Measurements from ENCODE around the gene RPSA.
A peak's percentile ranks its signal among the peaks of the same experiment; 100 is the strongest.
"Not testable (repeated sequence)": the region's sequence is repeated elsewhere in the genome, so short reads cannot be mapped to it uniquely, and the experiment has no call there.

RPSA gene

DNA sequence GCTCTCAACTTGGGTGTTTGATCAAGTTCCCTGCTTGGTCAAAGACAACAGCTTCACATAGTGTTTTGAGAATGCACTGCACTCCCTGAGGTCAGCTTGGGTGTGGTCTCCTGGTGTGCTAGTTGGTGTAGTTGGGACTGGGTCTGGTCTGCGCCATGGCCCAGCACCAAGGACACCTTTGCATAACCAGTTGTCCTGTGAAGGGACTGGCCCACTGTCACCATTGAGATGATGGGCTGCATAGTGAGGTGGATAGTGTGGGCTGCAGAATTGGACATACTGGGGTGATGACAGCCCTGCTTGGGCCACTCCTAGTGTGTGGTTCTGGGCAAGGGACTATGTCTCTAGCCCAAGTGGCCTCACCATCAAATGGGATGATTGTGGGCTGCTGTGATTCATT, 9.5 kb downstream of the RPSA start:
- H3K9me3 ChIP-seq (ENCODE audit: control insufficient read depth, low read length): no peaks in the 10 kb centered on the region
- peaks cover 17% of the 10 kb centered on the region for H3K4me1 ChIP-seq
- H2AFZ ChIP-seq: no peak overlapping the region
- TF ChIP-seq, protein P1, sequence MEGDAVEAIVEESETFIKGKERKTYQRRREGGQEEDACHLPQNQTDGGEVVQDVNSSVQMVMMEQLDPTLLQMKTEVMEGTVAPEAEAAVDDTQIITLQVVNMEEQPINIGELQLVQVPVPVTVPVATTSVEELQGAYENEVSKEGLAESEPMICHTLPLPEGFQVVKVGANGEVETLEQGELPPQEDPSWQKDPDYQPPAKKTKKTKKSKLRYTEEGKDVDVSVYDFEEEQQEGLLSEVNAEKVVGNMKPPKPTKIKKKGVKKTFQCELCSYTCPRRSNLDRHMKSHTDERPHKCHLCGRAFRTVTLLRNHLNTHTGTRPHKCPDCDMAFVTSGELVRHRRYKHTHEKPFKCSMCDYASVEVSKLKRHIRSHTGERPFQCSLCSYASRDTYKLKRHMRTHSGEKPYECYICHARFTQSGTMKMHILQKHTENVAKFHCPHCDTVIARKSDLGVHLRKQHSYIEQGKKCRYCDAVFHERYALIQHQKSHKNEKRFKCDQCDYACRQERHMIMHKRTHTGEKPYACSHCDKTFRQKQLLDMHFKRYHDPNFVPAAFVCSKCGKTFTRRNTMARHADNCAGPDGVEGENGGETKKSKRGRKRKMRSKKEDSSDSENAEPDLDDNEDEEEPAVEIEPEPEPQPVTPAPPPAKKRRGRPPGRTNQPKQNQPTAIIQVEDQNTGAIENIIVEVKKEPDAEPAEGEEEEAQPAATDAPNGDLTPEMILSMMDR (IDR thresholded peaks at IDR 0.05): no peak
- no peak overlapping the region for H3K9ac ChIP-seq
- no peaks in the 10 kb centered on the region for H3K79me2 ChIP-seq
- H3K27me3 ChIP-seq (ENCODE audit: control insufficient read depth, insufficient read depth, low read length): no peaks in the 10 kb centered on the region
- no peak overlapping the region for H3K4me2 ChIP-seq (ENCODE audit: low read length)
- H3K36me3 ChIP-seq (ENCODE audit: control insufficient read depth, insufficient read depth, low read length): no peaks in the 10 kb centered on the region
- no peak overlapping the region for H3K27ac ChIP-seq
- no peak overlapping the region for H3K4me3 ChIP-seq (ENCODE audit: low read depth, low read length)

DNA sequence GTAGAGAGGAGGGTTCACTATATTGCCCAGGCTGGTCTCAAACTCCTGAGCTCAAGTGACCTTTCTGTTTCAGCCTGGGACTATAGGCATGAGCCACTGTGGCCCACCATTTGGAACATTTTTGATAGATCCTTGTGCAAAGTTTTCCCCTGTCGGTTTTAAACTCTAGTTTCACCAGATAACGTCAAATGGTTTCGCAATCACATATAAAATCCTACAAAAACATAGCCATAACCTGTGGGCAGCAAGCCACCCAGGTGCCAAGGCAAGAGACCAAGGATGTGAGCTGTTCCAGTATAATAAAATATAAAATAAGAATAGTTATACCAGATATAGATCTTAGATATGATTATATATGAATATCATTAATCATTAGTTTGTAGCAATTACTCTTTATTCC, 10.5 kb downstream of the RPSA start:
- not testable (repeated sequence) for H3K9ac ChIP-seq; H3K4me2 ChIP-seq (ENCODE audit: low read length); H3K36me3 ChIP-seq (ENCODE audit: control insufficient read depth, insufficient read depth, low read length); H3K4me3 ChIP-seq (ENCODE audit: low read depth, low read length); H3K9me3 ChIP-seq (ENCODE audit: control insufficient read depth, low read length); H2AFZ ChIP-seq; H3K27me3 ChIP-seq (ENCODE audit: control insufficient read depth, insufficient read depth, low read length); H3K27ac ChIP-seq; H3K79me2 ChIP-seq
- peaks cover 17% of the 10 kb centered on the region for H3K4me1 ChIP-seq

DNA sequence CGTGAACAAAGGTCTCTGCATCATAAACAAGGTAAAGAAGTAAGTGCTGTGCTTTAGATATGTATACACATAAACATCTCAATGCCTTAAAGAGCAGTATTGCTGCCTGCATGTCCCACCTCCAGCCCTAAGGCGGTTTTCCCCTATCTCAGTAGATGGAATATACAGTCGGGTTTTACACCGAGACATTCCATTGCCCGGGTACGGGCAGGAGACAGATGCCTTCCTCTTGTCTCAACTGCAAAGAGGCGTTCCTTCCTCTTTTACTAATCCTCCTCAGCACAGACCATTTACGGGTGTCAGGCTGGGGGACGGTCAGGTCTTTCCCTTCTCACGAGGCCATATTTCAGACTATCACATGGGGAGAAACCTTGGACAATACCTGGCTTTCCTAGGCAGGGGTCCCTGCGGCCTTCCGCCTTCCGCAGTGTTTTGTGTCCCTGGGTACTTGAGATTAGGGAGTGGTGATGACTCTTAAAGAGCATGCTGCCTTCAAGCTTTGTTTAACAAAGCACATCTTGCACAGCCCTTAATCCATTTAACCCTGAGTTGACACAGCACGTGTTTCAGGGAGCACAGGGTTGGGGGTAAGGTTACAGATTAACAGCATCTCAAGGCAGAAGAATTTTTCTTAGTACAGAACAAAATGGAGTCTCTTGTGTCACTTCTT, 12.2 kb downstream of the RPSA start:
- not testable (repeated sequence) for H3K9me3 ChIP-seq (ENCODE audit: control insufficient read depth, low read length); H2AFZ ChIP-seq; H3K79me2 ChIP-seq; H3K4me2 ChIP-seq (ENCODE audit: low read length); H3K27me3 ChIP-seq (ENCODE audit: control insufficient read depth, insufficient read depth, low read length); H3K27ac ChIP-seq; H3K4me3 ChIP-seq (ENCODE audit: low read depth, low read length); H3K9ac ChIP-seq; H3K36me3 ChIP-seq (ENCODE audit: control insufficient read depth, insufficient read depth, low read length)
- H3K4me1 ChIP-seq: peaks cover 17% of the 10 kb centered on the region

DNA sequence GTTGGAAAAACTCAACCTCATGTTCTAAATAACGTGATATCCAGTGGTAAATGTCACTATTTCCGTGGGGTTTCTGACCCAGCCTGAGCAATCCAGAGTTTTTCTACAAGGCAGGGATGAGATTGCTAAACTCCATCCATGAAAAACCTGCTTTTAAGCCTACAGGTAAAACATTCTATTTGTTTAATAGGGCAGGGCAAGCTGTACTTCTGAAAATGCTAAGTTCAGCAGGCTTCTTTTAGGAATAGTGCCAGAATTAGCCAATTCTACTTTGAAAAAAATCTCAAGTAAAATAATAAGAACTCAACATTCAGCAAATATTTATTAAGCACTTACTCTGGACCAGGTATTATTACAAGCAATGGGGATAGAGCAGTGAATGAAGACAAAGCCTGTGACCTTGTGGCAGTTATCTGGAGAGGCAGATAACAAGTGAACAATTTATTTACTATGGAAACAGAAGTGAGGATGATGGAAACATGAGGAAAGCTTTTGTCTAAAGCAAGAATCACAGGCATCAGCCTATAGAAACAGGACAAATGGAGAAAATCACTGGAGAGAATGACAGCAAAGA, 13.3 kb downstream of the RPSA start:
- no peaks in the 10 kb centered on the region for H3K9me3 ChIP-seq (ENCODE audit: control insufficient read depth, low read length)
- peak overlapping the region; percentile 11 for H3K27ac ChIP-seq

DNA sequence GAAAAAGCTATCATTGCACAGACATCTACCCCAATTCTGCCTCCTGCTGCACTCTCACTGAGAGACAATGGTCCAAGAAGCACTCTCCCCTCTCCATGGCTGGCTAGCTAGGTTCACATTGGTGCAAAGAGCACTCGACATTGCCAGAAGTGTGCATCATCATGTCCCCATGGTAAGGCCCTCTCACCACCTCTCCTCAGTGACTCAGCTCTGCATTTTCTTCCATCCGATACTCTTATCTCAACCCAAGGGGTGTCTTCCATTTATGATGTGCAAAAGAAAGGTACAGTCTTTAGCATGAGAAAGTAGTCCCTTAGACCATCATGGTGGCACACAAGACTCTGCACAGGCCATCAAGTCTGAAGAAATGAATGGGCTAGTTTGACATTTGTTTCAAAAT, 14.0 kb downstream of the RPSA start:
- Histone ChIP-seq H3K4me3 (ENCODE audit: low read depth, low read length) (no peak overlapping the region), H3K9me3 (ENCODE audit: control insufficient read depth, low read length) (no peaks in the 10 kb centered on the region), H3K4me1 (peaks cover 17% of the 10 kb centered on the region), H3K9ac (no peak overlapping the region), H3K36me3 (ENCODE audit: control insufficient read depth, insufficient read depth, low read length) (no peaks in the 10 kb centered on the region), H3K27me3 (ENCODE audit: control insufficient read depth, insufficient read depth, low read length) (no peaks in the 10 kb centered on the region), H3K79me2 (no peaks in the 10 kb centered on the region), H3K4me2 (ENCODE audit: low read length) (no peak overlapping the region), H2AFZ (peak overlapping the region; percentile 41), H3K27ac (no peak overlapping the region)
- TF ChIP-seq, protein P1 (IDR thresholded peaks at IDR 0.05): no peak

More for the DNA sequence above, 13.3 kb downstream of the RPSA start:
- H2AFZ ChIP-seq: peak overlapping the region; percentile 41
- no peaks in the 10 kb centered on the region for H3K27me3 ChIP-seq (ENCODE audit: control insufficient read depth, insufficient read depth, low read length)
- no peak overlapping the region for H3K4me2 ChIP-seq (ENCODE audit: low read length)
- peaks cover 17% of the 10 kb centered on the region for H3K4me1 ChIP-seq
- no peak overlapping the region for H3K9ac ChIP-seq
- no peak overlapping the region for H3K4me3 ChIP-seq (ENCODE audit: low read depth, low read length)
- H3K36me3 ChIP-seq (ENCODE audit: control insufficient read depth, insufficient read depth, low read length): no peaks in the 10 kb centered on the region
- TF ChIP-seq, protein P1 (IDR thresholded peaks at IDR 0.05): no peak
- H3K79me2 ChIP-seq: no peaks in the 10 kb centered on the region
